HG03196 (cell line): Measurements from ENCODE around the gene UBE2E1.
A peak's percentile ranks its signal among the peaks of the same experiment; 100 is the strongest.
"Not testable (repeated sequence)": the region's sequence is repeated elsewhere in the genome, so short reads cannot be mapped to it uniquely, and the experiment has no call there.

Experiments used
- ATAC-seq: cut with Tn5 transposase; IDR thresholded peaks from one replicate; pipeline ENCODE4 v1.9.1; 2021; ENCODE audit not compliant: unreplicated experiment

Gene UBE2E1

DNA sequence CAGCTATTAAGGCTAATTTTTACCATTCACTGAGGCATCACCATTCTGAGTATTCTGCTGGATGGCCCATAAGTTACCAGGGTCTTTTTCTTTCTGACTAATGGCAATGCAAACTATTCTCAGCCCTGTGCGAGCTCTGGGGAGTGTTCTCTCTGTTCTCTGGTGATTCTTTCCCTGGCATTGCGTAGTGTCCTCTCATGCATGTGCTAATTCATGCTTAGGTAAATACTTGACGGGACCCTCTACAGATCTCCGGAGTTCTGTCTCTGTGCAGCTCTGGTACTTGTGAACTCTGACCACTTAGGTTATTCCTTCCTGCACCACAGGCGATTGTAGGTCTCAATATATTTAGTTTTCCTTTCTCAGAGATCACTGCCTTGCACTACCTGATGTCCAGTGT, 34.8 kb downstream of the UBE2E1 start:
- ATAC-seq: no peak

GRCh38 chr3:23843869-23844268, 38.1 kb downstream of the UBE2E1 start:
- ATAC-seq: no peak

DNA sequence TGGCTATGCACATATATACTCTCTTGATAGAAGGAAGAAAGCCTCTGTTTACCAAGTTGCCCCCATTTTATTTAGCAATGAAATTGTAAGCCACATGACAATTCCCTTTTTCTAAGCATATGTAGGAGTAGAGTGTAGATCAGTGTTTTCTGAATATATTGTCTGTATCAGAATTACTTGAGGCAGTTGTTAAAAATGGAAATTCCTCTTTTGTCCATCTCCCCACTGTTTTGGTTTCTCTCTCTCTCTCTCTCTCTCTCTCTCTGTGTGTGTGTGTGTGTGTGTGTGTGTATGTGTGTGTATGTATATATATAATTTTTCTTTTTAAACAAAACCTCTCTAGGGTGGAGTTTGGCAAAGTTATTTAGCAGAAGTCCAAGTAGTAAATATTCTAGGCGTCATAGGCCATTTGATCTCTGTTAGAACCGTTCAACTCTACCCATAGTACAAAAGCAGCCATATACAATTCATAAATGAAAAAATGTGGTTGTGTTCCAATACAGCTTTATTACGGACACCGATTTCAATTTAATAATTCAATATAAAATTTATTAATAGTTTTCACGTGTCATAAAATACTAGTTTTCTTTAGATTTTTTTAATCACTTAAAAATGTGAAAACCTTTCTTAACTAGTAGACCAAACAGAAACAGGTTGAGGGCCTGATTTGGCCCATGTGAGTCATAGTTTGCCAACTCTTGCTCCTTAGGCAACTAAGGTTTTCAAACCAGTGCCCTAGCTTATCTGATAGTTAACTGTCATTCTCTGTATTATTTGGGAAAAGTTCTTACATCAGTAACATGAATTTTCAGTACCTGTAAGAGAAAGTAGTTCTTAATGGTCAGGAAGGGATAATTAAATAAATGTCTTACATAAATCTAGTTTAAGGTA, 39.8 kb downstream of the UBE2E1 start:
- no peak for ATAC-seq

GRCh38 chr3:23849462-23849861, 43.7 kb downstream of the UBE2E1 start:
- not testable (repeated sequence) for ATAC-seq

DNA sequence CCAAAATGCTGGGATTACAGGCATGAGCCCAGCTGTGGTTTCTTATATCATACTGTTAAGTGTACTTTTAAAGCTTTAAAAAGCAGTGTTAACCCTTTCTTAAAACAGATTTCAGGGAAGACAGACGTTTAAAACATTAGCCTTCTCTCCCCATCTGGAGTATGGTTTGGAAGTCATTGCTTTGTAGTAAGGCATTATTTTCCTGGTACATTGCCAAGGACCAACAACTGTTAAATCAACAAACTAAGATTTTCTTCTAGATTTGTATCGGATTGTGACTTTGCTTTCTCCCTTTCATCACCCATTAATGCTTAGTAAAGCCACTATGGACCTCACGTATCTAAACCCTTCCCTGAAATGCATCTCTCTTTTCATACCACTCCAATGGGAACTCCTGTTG, 50.5 kb downstream of the UBE2E1 start:
- ATAC-seq: no peak

GRCh38 chr3:23859012-23859743, 53.4 kb downstream of the UBE2E1 start:
- ATAC-seq: no peak

GRCh38 chr3:23859839-23860382, 54.2 kb downstream of the UBE2E1 start:
- no peak for ATAC-seq

DNA sequence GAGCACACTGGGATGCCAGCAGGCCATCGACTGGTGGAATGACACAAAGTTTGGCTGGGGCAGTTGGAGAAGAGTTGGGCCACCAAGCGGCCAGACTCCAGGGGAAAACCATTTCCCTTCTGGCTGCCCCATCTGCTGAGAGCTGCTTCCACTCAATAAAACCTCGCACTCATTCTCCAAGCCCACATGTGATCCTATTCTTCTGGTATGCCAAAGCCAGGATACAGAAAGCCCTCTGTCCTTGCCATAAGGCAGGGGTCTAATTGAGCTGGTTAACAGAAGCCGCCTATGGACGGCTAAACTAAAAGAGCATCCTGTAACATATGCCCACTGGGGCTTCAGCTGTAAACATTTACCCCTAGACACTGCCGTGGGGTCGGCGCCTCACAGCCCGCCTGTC, 55.9 kb downstream of the UBE2E1 start:
- no peak for ATAC-seq

DNA sequence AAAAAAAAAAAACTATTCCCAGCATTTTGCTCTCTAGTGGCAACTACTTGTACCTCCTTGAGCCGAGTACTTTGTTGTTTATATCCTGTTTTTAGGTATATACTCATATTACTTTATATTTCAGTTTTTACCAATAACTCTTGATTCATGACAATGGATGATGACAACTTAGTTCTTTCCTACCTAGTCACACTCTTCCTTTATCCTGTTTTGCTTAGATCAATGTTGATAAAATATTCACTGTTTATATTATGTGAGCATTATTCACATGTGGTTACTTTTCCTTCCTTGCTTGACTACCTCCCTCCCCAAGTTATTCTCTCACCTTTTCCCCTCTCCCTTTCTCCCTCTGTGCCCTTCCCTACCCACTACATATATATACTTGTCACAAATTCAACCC, 57.3 kb downstream of the UBE2E1 start:
- ATAC-seq: no peak

- no peak for ATAC-seq
These were observed 59.2 kb downstream of the UBE2E1 start for GRCh38 chr3:23864931-23865330.

DNA sequence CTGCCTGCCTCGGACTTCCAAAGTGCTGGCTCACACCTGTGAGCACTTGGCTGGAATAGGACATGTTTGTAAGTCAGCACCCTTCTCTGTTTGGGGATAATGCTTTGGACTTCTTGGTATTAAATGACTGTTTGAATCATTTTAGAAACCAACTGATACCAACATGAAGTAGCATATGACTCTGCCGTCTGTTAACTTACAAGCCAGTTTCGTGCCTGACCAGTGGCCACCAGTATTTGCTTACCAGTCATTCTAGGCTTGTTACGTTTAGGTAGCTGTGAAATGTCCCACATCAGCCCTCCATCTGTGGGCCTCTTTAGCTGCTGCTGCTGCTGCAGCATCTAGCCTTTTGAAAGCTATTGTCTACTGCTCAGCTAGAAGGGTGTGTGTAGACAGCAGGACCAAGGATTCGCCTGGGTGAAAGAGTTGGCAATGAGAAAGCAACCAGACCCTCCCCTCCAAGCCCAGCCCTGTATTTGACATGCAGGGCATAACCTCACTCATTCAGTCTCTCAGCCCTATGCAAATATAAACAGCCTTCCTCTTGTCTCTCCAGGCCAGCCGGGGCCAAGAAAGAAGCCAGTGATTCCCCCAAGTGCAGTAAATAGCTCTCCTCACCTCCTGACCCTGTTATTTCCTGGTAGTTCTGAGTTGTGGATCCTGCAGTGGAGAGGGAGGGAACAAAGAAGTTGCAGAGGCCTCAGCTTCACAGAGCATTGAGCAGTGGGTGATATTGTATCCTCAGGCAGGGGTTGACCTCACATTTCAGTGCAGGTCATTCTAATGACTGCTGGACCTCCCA, 60.0 kb downstream of the UBE2E1 start:
- ATAC-seq: peak; percentile 77

GRCh38 chr3:23867400-23867799, 61.6 kb downstream of the UBE2E1 start:
- no peak for ATAC-seq

- no peak for ATAC-seq
These were observed 62.1 kb downstream of the UBE2E1 start for GRCh38 chr3:23867838-23868237.

GRCh38 chr3:23869977-23870662, 64.4 kb downstream of the UBE2E1 start:
- no peak for ATAC-seq

DNA sequence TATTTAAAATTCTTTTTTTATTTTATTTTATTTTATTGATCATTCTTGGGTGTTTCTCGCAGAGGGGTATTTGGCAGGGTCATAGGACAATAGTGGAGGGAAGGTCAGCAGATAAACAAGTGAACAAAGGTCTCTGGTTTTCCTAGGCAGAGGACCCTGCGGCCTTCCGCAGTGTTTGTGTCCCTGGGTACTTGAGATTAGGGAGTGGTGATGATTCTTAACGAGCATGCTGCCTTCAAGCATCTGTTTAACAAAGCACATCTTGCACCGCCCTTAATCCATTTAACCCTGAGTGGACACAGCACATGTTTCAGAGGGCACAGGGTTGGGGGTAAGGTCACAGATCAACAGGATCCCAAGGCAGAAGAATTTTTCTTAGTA, 64.9 kb downstream of the UBE2E1 start:
- not testable (repeated sequence) for ATAC-seq

GRCh38 chr3:23871361-23871760, 65.6 kb downstream of the UBE2E1 start:
- not testable (repeated sequence) for ATAC-seq

GRCh38 chr3:23872330-23872729, 66.6 kb downstream of the UBE2E1 start:
- ATAC-seq: no peak

- no peak for ATAC-seq
These were observed 68.2 kb downstream of the UBE2E1 start for GRCh38 chr3:23873941-23874340.

- ATAC-seq: no peak
These were observed 68.8 kb downstream of the UBE2E1 start for GRCh38 chr3:23874359-23875112.
